Activated CD4-positive, alpha-beta T cell treated with anti-CD3 and anti-CD28 coated beads, Interleukin-2, Interleukin-6, amounts not matched to agents 100 ng/mL and 50 ng/mL, durations not matched to agents 16 hours and 8 hours (primary cell): ENCODE data around the gene SLC43A3.
"Not testable (repeated sequence)": the region's sequence is repeated elsewhere in the genome, so short reads cannot be mapped to it uniquely, and the experiment has no call there.

Source experiments
- DNase-seq: peaks from one replicate; pipeline ENCODE4 v3.0.0-alpha.2; 2020

The SLC43A3 gene

GRCh38 chr11:57459164-57460021 is 32.5 kb upstream of the SLC43A3 start:
- peak; percentile 23 for DNase-seq

GRCh38 chr11:57458410-57459163 is 31.7 kb upstream of the SLC43A3 start:
- peak; percentile 50 for DNase-seq

- DNase-seq, result no peak
Measured at GRCh38 chr11:57458060-57458409, 31.1 kb upstream of the SLC43A3 start.

GRCh38 chr11:57457643-57458023 is 30.7 kb upstream of the SLC43A3 start:
- no peak for DNase-seq

GRCh38 chr11:57456960-57457642 is 30.2 kb upstream of the SLC43A3 start:
- peak; percentile 85 for DNase-seq

- no peak for DNase-seq
Measured at GRCh38 chr11:57453543-57454177, 26.7 kb upstream of the SLC43A3 start.

GRCh38 chr11:57446055-57446454 is 19.1 kb upstream of the SLC43A3 start:
- no peak for DNase-seq

GRCh38 chr11:57445122-57445394 is 18.1 kb upstream of the SLC43A3 start:
- not testable (repeated sequence) for DNase-seq

- no peak for DNase-seq
Measured at GRCh38 chr11:57444362-57445121, 17.6 kb upstream of the SLC43A3 start.

GRCh38 chr11:57440744-57441414 is 14.0 kb upstream of the SLC43A3 start:
- no peak for DNase-seq

- DNase-seq, result no peak
Measured at GRCh38 chr11:57439786-57440185, 12.9 kb upstream of the SLC43A3 start.

GRCh38 chr11:57438345-57439285 is 11.7 kb upstream of the SLC43A3 start:
- no peak for DNase-seq

GRCh38 chr11:57436031-57436430 is 9.1 kb upstream of the SLC43A3 start:
- no peak for DNase-seq

GRCh38 chr11:57434640-57435546 is 8.0 kb upstream of the SLC43A3 start:
- DNase-seq, result no peak

GRCh38 chr11:57432714-57433163 is 5.8 kb upstream of the SLC43A3 start:
- peak; percentile 34 for DNase-seq

- DNase-seq, result no peak
Measured at GRCh38 chr11:57432149-57432561, 5.2 kb upstream of the SLC43A3 start.

GRCh38 chr11:57430952-57431351 is 4.0 kb upstream of the SLC43A3 start:
- no peak for DNase-seq

- no peak for DNase-seq
Measured at GRCh38 chr11:57429946-57430345, 3.0 kb upstream of the SLC43A3 start.

GRCh38 chr11:57428643-57429042 is 1.7 kb upstream of the SLC43A3 start:
- DNase-seq, result no peak

GRCh38 chr11:57427727-57428082 is 784 bp upstream of the SLC43A3 start:
- DNase-seq, result no peak
